ENCODE measurements around the gene PPEF2. TPM values are rescaled to one million over a fixed set of nuclear protein-coding genes. Genes with fewer than 3 reads are reported as not detected.

PPEF2 gene
- total RNA-seq, 1 experiment from 2014 or later, result not detected

- Histone ChIP-seq H3K27me3 (ENCODE audit: insufficient read depth, low read length) (no peaks in the 10 kb centered on the region), H2AFZ (ENCODE audit: low read length) (no peak overlapping the region), H3K4ac (ENCODE audit: low read depth, low read length) (no peak overlapping the region), H3T11ph (ENCODE audit: low read length) (no peak overlapping the region), H4K5ac (ENCODE audit: insufficient read length, low read depth, low read length) (no peak overlapping the region), H3K14ac (ENCODE audit: insufficient read depth, low read length) (no peak overlapping the region), H4K20me1 (ENCODE audit: control insufficient read depth, insufficient read depth, insufficient read length) (no peaks in the 10 kb centered on the region), H2BK120ac (ENCODE audit: low read depth, low read length, poor library complexity, severe bottlenecking) (no peak overlapping the region), H2BK5ac (ENCODE audit: insufficient read length, low read length) (no peak overlapping the region), H3K23me2 (ENCODE audit: insufficient read length, low read depth, low read length, poor library complexity, severe bottlenecking) (no peaks in the 10 kb centered on the region), H3K4me1 (ENCODE audit: insufficient read depth, low read length) (peaks cover 8% of the 10 kb centered on the region), H3K79me2 (ENCODE audit: insufficient read depth, low read length) (no peaks in the 10 kb centered on the region), H3K23ac (ENCODE audit: insufficient read length, low read depth, low read length) (no peak overlapping the region), H3K56ac (ENCODE audit: insufficient read length, low read depth, low read length) (no peak overlapping the region), H2BK12ac (ENCODE audit: insufficient read length, low read depth, low read length) (no peak overlapping the region), H4K91ac (ENCODE audit: insufficient read length, low read depth, low read length) (no peak overlapping the region), H2AK5ac (ENCODE audit: insufficient read length, low read length) (no peak overlapping the region), H2BK15ac (ENCODE audit: low read depth, low read length) (no peak overlapping the region), H3K9ac (ENCODE audit: extremely low read depth, insufficient read length, low read length) (no peak overlapping the region), H3K18ac (ENCODE audit: insufficient read length, low read depth, low read length) (no peak overlapping the region), H3K9me3 (ENCODE audit: control insufficient read depth, low read depth, low read length) (no peaks in the 10 kb centered on the region), H3K79me1 (ENCODE audit: insufficient read depth, low read depth, low read length, poor library complexity, severe bottlenecking) (no peaks in the 10 kb centered on the region), H2BK20ac (ENCODE audit: low read depth, low read length, poor library complexity, severe bottlenecking) (no peak overlapping the region), H3K27ac (ENCODE audit: insufficient read length, low read depth, low read length) (no peak overlapping the region), H4K8ac (replicated peaks; ENCODE audit: insufficient read length, low read depth, low read length) (no peak overlapping the region), H3K4me2 (ENCODE audit: insufficient read depth, insufficient read length, low read length) (no peak overlapping the region)
- Mint-ChIP-seq H3K27me3 (ENCODE audit: low read depth) (no peaks in the 10 kb centered on the region), H3K27ac (no peak overlapping the region), H3K4me1 (peaks cover 27 to 29% of the 10 kb centered on the region in 2 experiments), H3K36me3 (ENCODE audit: insufficient read depth in 1 of 3, low read depth in 3 of 3) (peaks cover 0 to 13% (median 3%) of the 10 kb centered on the region in 3 experiments; a peak in 4 of 7 replicates), H3K9me3 (no peaks in the 10 kb centered on the region), H3K4me3 (peak overlapping the region in 1 of 2 experiments; percentile 40; a peak in 1 of 5 replicates)
- DNase-seq, result no peak
- WGBS (ENCODE audit: extremely low coverage, insufficient read length, low lambda C conversion rate), result no CpG with 5 or more reads among the region's 4 CpGs
- TF ChIP-seq, protein P1, sequence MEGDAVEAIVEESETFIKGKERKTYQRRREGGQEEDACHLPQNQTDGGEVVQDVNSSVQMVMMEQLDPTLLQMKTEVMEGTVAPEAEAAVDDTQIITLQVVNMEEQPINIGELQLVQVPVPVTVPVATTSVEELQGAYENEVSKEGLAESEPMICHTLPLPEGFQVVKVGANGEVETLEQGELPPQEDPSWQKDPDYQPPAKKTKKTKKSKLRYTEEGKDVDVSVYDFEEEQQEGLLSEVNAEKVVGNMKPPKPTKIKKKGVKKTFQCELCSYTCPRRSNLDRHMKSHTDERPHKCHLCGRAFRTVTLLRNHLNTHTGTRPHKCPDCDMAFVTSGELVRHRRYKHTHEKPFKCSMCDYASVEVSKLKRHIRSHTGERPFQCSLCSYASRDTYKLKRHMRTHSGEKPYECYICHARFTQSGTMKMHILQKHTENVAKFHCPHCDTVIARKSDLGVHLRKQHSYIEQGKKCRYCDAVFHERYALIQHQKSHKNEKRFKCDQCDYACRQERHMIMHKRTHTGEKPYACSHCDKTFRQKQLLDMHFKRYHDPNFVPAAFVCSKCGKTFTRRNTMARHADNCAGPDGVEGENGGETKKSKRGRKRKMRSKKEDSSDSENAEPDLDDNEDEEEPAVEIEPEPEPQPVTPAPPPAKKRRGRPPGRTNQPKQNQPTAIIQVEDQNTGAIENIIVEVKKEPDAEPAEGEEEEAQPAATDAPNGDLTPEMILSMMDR (conservative IDR thresholded peaks at IDR 0.05), result no peak
Measured at GRCh38 chr4:75920327-75920726, 18.1 kb upstream of the PPEF2 start.

Data from H9 (cell line).